Stimulated activated CD4-positive, alpha-beta T cell treated with anti-CD3 and anti-CD28 coated beads, Interleukin-1b, Interleukin-23, amount 100 ng/mL, for 24 hours (primary cell): ENCODE measurements around the gene PTGFRN.
"Not testable (repeated sequence)": the region's sequence is repeated elsewhere in the genome, so short reads cannot be mapped to it uniquely, and the experiment has no call there.

ENCODE experiments used
- DNase-seq, 4 experiments: peaks; one replicate each; pipeline ENCODE4 v3.0.0-alpha.2; 2020; ENCODE audit warnings: low read depth in 4 of 4, low spot score in 1 of 4

The PTGFRN gene

DNA sequence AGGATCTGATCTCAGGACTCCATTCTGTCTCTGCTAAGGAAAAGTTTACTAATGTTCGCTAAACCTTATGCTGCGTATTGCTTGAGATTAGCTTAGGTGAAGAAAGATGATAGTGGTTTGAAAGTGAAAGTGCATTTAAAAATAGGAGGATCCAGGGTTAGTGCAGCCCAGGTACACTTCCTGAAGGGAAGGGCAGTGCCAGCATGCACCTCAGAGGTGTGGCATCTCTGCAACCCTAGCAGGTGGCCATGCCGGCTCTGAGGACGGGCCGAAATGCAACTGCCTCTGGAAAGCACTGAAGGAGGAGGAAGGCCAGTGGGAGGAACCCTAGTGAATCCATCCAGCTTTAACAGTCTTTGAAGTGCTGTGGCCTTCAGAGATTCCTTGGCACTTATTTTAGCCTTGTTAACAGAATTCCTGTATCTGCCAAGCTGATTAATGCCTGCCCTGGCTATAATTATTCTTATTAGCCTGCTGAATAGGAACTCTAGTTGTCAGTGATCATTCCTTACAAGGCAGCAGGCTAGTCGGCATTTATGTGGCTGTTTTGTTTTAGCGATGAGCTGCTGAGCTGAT is 5.5 kb downstream of the PTGFRN start:
- no peak for DNase-seq

DNA sequence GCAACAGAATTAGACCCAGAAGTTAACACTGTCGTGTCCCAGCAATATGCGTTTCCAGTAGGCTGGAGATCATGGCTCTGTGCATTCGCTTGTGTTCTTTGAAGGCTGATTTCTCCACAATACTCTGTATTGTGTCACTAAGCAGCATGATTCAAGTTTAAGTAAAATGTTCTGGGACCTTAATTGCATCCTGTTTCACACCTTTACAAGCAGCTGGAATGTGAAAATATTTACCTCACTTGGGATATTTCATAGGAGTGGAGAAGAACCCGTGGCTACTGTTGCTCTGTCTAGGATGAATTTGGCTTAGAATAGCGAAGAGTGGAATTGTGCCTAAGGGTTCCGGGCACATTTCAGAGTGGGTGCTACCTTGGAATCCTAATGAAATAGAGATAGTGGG is 6.3 kb downstream of the PTGFRN start:
- DNase-seq = no peak

GRCh38 chr1:116916533-116917445 is 7.1 kb downstream of the PTGFRN start:
- DNase-seq = no peak

DNA sequence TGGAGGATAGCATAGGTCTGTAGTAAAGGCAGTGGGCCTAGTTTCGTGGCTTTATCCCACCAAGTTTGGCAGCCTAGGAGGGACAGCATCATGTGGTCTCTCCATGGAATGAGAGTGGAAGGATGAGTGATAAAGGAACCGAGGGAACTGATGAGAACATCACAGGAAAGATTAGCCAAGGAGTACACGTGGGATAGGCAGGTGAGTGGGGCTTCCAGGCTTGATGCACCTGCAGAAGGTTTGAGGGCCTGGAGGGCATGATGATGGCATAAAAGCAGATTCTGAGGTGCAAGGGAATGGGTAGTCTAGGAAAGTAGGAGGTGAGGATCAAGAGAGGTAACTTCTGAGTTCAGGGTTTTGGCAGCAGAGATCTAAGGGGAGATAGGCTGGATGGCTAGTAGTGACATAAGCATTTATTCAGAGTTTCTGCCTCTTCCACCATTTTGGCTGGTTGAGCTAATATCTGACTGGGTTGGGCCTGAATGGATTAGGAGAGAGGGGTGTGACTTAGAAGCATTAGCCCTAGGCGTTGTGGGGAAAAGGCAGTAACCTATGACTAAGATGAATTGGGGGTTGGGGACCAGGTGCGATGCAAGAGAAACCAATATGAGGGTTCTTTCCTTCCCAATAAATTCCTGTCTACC is 9.1 kb downstream of the PTGFRN start:
- no peak for DNase-seq

GRCh38 chr1:116919802-116920201 is 10.1 kb downstream of the PTGFRN start:
- DNase-seq = no peak

GRCh38 chr1:116920211-116920610 is 10.5 kb downstream of the PTGFRN start:
- no peak for DNase-seq

GRCh38 chr1:116921301-116921885 is 11.7 kb downstream of the PTGFRN start:
- DNase-seq = no peak

- DNase-seq = no peak
Measured at GRCh38 chr1:116921937-116922336, 12.2 kb downstream of the PTGFRN start.

GRCh38 chr1:116923421-116923820 is 13.7 kb downstream of the PTGFRN start:
- DNase-seq = no peak

- DNase-seq = no peak
Measured at GRCh38 chr1:116927049-116927798, 17.5 kb downstream of the PTGFRN start.

GRCh38 chr1:116929961-116930592 is 20.4 kb downstream of the PTGFRN start:
- DNase-seq = no peak

- DNase-seq = no peak
Measured at GRCh38 chr1:116931016-116931918, 21.6 kb downstream of the PTGFRN start.

DNA sequence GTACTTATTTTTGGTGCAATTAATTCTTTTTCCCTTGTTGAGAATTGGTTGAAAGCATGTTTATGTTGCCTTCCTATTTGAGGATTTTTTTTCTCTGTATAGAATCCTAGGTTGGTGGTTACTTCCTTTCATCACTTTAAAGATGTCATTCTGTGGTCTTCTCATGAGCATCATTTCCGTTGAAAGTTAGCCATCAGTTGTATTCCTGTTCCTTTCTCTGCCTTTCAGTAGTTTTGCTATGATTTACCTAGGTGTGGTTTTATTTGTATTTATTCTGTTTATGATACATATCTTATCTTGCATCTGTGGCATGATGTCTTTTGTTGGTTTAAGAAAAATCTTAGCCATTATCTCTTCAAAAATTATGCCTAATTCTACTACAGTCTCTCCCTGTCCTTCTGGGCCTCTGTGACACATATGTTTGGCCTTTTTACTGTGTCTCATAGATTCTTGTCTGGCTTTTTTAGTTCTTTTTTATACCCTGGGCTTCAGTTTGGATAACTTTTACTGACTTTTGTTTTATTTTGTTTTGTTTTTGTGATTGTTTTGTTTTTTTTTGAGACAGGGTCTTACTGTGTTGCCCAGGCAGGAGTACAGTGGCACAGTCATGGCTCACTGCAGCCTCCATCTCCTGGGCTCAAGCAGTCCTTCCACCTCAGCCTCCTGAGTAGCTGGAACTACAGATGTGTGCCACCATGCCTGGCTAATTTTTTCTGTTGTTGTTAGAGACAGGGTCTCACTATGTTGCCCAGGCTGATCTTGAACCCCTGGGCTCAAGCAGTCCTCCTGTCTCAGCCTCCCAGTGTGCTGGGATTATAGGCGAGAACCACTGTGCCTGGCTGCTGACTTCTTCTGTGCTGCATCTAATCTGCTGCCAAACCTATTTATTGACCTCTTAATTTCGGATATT is 24.1 kb downstream of the PTGFRN start:
- no peak for DNase-seq

- no peak for DNase-seq
Measured at GRCh38 chr1:116934586-116935207, 25.0 kb downstream of the PTGFRN start.

GRCh38 chr1:116938216-116938615 is 28.5 kb downstream of the PTGFRN start:
- DNase-seq = no peak

GRCh38 chr1:116939780-116940543 is 30.2 kb downstream of the PTGFRN start:
- DNase-seq = not testable (repeated sequence)
